SH-SY5Y (cell line): ENCODE measurements around the gene GUK1.

Experiments used
- GATA2 ChIP-seq: IDR thresholded peaks from 2 replicates; pipeline ENCODE4 v1.6.1; 2011; ENCODE audit warnings: mild to moderate bottlenecking, low read depth, low read length
- GATA3 ChIP-seq: IDR thresholded peaks from 2 replicates; pipeline ENCODE4 v1.6.1; 2011; ENCODE audit warnings: low read depth, mild to moderate bottlenecking, low read length, moderate library complexity

- TF ChIP-seq GATA2 (no peak), GATA3 (no peak)
These were observed 44.1 kb upstream of the GUK1 start for GRCh38 chr1:228095938-228096337.
